T-helper 2 cell treated with Interferon-gamma antibody and Interleukin-4, amounts not matched to agents 100 ng/mL and 5 ng/mL, for 36 hours (primary cell): ENCODE results near the gene AMIGO2. TPM values are rescaled to one million over a fixed set of nuclear protein-coding genes. Genes with fewer than 3 reads are reported as not detected.

Source experiments
- intact Hi-C: fragments of 100-400 bp; cut with micrococcal nuclease; formaldehyde crosslinking; loops from one replicate; pipeline ENCODE4 v1.15.1; 2023
- total RNA-seq: library from RNA; stranded (reverse); gene quantifications from 2 replicates; pipeline ENCODE4 v1.2.3, GENCODE V29; 2022

AMIGO2 gene
- total RNA-seq, 1 donor from 2014 or later, result 5.3 TPM

DNA sequence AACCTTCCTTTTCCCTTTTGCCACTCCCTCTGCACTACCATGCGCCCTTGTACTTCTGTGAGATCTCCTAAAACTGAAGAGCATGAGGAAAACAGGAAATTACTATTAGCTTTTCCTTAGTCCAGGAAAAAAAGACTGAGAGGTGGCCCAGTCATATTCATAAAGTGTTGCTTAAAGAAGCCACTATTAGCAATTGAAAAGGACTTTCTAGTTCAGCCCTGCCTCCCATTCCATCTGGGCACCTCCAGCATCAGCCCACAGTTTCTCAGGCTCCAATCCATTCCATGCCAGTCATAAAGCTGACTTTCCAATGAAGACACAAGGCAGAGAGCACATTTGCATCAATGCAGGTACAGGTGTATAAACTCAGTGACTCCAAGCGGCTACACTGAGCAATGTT lies 19.9 kb upstream of the AMIGO2 start:
- intact Hi-C loops, result no loop called here

DNA sequence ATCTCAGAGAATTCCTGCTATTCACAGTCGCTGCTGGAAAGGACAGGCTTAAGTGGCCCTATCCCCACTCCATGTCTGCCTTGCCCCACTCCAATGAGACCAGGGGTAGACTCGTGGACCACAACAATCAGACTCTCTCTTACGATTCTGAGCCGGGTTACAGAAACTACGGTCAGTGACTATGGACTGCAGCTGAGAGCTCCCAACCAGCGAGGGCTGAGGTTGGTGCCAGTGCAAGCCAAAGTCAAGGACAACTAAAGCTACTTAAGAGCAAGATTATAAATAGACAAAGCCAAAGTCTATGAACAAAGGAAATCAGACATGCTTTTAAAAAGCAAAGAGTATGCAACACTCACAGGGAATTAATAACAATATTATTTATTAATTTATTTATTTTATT lies 18.3 kb upstream of the AMIGO2 start:
- intact Hi-C loops, result no loop called here

DNA sequence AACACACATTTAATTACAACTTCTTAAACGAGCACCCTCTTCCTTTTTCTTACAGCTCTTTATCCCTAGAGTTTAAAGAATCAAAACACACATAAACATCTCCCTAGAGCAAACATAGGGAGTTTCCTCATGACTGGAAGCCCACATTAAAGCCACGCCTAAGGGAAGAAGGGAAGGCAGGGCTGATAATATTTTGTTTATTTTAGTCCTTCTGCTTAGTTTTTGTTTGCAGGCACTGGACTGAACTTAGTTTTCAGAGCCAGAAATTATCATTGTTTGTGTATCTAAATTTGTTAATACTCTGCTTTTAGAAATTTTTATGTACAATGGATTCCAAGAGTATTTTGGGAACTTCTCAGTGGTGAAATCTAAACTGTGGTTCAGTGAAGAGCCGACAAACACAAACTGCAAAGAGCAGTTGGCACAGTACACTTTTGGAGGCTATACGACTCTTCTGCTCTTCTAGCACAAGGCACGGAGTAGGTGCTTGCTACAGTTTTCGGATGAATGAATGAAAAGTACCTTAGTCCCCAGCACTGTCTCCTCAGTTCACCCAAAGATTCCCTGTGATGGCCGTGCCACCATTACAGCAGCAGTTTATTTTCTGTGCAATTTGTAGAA lies 17.6 kb upstream of the AMIGO2 start:
- intact Hi-C loops, result no loop called here

DNA sequence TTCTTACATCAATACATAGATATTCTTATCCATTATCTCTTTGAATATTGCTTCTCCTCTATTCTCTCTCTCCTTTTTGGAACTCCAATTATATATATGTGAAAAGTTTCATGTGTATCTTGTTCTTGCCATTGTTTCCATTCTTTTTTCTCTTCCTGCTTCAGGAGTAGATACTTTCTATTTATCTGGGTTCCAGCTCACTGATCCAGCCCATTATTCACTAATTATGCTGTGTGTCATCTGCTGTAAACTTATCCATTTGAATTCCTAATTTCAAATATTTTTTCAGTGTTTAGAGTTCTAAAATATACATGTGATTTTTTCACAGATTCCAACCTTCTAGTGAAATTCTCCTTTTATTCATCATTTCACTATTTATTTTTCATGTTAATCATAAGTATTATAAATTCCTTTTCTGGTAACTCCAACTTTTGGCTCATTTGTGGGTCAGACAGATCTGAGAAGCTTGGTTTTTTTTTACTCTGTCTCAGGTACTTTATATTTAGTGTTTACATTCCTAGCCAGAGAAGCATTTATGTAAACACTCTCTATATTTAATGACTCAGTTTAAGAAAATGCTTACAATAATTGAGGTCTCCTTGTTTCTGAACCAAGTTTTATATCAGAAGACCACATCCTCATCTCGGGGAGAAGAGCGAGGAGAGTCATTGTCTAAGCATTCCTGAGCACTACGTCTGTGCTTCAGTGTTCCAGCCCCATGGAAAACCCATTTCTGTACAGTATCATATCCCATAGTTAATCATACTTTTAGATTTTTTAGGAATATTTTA lies 15.9 kb upstream of the AMIGO2 start:
- intact Hi-C loops, result no loop called here

DNA sequence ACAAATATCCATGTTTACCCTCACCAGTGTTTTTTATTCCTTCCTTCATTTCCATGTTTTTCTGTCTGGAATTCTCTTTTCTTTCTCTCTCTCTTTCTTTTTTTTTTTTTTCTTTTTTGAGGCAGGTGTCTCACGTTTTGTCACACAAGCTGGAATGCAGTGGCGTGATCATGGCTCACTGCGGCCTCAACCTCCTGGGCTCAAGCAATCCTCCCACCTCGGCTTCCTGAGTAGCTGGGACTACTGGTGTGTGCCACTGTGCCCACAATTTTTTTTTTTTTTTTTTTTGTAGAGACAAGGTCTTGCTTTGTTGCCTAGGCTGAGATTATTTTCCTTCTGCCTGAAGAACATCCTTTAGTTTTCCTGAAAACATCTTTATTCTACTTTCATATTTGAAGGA lies 15.0 kb upstream of the AMIGO2 start:
- intact Hi-C loops, result no loop called here

DNA sequence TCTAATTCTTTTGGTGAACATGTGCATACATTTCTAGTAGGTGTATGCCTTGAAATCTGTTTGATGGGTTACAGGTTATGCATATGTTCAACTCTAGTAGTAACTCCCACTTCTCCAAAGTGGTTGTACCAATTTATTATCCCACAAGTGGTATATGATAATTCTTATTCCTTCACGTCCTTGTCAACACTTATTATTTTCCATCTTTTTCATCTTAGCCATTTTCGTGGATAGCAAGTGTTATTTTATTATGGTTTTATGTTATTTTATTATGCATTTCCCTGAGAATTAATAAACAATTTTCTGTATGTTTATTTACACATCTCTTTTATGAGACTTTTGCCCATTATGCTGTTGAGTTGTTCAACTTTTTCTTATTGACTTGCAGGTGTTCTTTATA lies 11.2 kb upstream of the AMIGO2 start:
- intact Hi-C loops, result no loop called here

DNA sequence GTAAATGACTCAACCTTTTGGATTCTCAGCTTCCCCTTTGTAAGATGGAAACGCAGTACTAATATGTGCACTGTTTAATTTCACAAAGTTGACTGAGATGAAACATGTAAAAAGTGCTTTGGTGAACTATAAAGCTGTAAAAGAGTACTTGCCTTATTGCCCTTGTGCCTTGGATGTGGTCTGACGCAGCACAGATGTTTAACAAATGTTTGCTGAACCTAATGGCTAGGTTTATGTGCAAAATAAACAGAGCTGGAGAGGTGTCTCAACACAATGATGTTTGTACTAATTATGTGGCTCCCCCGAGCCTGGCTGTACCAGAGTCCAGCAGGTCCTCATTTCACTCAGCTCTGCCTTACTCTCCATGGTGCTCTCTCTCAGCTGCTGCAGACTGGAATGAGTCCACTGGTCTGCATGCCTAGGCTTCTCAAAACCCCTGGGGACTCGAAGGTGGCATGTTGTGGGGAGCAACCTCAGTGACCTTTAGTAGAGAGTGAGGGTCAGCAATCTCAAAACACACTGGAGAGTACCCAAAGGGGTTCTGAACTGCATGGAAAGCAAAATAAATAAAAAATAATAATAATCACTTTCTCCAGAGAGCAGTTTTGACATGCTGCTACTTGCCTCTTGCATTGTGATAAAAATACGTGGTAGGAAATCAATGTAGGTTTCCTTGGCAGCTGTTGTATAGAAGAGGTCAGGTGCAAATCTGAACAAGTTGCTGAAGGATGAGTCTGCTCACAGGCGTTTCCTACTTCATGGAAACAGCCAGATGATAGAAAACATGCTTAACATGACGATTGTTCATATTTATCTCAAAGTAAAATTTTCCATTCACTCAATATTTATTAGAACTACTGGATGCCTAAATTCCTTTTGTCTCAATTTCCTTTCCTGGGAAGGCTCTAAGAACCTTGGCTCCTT lies 8.5 kb upstream of the AMIGO2 start:
- intact Hi-C loops, result loop anchor here (10.0 kb wide), 1 partner anchor 617 kb away; the partner anchor contains the start of gene RPAP3

DNA sequence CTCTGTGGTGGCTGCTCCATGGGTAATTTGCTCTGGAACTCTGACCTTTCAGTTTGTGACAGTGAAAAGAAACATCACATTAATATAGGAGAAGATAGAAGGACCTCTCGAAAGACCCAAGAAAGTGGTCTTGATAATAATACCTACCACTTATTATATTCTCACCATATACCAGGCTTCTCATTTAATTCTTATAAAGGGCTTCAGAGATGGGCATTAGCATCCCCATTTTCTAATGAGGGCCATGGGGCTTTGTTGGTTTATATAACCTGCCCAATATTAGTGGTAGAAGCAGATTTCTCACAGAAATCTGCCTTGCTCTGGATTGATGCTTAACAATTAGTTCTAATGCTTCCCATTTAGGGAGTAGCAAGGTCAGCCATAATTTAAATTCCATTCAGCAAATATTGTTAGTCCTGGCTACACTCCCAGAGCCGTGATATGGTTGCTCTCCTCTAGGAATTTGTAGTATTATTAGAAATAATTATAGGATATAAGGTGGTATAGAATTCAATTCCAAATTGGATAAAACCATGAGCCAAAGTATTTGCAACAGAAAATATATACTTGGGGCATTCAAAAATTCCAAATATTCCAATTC lies 7.4 kb upstream of the AMIGO2 start:
- intact Hi-C loops, result loop anchor here (10.0 kb wide), 1 partner anchor 618 kb away; the partner anchor contains the start of gene RPAP3

DNA sequence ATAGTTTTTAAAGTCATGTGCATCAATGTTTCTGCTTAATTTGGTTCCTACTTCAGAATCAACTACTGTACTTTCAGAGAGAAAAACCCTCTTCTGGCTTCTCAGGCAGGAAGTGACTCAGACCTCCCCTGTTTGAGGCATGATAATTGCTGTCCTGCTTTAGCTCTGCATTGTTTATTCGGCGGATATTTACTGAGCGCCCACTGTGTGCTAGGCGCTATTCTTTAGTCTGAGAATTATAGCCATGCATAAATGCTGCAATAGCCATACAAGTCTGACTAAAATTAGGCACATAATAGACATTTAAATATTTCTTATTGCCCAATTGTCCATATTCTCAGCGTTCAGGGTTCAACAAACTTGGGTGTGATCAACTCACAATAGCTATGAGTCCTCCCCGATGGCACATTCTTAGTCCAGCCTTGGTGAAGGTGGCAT lies 6.1 kb upstream of the AMIGO2 start:
- intact Hi-C loops, result loop anchor here (10.0 kb wide), 1 partner anchor 619 kb away; the partner anchor contains the start of gene RPAP3

DNA sequence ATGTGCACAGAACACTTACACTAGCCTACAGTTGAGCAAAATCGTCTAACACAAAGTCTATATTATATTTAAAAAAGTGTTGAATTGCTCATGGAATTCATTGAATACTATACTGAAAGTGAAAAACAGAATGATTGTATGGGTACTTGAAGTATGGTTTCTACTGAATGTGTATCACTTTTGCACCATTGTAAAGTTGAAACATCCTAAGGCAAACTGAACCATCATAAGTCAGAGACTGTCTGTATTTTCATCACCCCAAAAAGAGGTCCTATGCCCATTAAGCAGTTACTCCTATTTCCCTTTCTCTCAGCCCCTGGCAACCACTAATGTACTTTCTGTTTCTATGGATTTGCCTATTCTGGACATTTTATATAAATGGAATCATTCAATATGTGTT lies 4.4 kb upstream of the AMIGO2 start:
- intact Hi-C loops, result loop anchor here (5.0 to 10.0 kb wide), 3 partner anchors 38 to 621 kb away; partner anchors contain the start of gene RPAP3

DNA sequence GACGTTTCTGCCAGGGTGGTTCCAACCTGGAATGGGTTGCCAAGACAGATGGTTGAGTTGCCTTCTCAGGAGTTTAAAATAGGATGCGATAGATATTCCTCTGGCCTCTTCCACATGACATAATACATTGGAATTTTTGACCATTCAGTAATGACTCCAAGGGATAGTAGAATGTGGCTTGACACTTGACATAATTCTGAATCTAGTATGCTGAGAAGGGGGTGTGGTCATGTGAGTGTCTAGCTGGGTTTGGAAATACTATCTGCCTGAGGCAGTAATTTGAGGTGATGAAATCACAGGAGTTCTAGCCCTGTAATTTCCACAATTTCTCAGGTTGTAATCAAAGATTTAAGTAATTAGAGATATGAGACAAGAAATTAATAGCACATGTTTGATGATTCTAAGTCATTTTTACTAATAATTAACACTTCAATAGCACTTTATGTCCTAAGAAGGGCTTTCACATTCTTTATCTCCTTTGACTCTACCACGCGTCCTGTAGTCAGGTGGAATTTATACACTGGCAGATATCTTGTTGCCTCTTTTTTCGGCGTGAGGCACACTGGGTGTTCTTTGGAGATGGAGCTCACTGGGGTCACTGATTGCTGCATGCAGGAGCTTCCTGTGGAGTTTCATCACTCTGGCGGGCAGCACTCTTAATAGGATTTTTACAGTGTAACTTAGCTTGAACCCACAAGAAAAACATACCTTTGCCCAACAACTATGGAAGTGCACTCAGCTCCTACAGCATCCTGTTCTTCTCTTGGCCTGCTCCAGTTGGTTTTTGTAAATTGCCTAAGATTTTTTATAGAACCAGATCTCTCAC lies 3.2 kb upstream of the AMIGO2 start:
- intact Hi-C loops, result loop anchor here (5.0 to 10.0 kb wide), 3 partner anchors 39 to 622 kb away; partner anchors contain the start of gene RPAP3

DNA sequence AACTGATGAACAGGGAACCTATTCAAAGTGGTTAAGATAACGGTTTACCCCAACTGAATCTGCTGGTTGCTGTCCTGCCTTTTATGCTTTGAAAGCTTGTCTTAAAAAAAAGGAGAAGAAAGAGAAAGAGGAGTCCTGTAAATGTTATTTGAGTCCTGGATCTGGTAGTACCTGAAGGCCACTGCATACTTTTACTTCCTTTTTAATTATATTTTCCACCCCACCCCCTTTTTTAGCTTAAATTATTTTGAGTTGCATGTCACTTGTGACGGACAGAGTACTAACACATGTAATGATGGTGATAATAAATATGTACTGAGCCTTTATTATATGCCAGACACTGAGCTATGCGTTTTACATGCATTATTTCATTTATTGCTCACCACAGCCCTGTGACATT lies 2.5 kb upstream of the AMIGO2 start:
- intact Hi-C loops, result loop anchor here (5.0 to 10.0 kb wide), 3 partner anchors 40 to 623 kb away; partner anchors contain the start of gene RPAP3

DNA sequence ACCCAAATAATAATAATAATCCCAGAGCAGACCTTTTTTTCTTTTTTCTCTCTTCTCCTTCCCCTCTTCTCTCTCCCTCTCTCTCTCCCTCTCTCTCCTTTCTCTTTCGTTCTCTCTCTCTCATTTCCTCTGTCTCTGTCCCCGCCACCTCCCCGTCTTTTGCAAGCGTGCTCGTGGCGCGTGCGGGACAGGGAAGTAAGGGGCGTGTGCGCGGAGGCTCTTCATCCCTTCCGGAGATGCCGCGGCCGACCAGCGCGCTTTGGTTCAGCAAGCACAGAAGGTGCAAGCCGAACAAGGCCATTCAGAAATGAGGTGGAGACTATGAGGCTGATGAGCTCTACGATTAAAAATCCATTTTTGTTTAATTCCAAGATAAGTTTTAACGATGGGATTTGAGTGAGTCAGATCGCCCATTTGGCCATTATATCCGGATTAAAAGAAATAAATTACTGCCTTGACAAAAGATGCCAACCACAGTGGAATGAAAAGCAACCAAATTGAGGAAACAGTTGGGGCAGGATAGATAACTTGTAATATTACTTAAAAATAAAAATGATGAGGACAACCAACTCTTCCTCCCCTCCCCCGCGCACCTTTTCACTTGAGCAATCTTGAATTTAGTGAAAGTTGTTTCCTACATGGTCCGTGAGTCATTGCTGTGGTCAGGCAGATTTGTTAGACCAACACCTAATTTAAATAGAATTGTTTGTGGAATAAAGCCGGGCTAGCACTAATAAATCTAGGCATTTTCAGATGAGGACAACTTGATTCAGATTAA lies 1.2 kb upstream of the AMIGO2 start:
- intact Hi-C loops, result loop anchor here (1.0 to 10.0 kb wide), 4 partner anchors 41 to 624 kb away; partner anchors contain the start of gene RPAP3

DNA sequence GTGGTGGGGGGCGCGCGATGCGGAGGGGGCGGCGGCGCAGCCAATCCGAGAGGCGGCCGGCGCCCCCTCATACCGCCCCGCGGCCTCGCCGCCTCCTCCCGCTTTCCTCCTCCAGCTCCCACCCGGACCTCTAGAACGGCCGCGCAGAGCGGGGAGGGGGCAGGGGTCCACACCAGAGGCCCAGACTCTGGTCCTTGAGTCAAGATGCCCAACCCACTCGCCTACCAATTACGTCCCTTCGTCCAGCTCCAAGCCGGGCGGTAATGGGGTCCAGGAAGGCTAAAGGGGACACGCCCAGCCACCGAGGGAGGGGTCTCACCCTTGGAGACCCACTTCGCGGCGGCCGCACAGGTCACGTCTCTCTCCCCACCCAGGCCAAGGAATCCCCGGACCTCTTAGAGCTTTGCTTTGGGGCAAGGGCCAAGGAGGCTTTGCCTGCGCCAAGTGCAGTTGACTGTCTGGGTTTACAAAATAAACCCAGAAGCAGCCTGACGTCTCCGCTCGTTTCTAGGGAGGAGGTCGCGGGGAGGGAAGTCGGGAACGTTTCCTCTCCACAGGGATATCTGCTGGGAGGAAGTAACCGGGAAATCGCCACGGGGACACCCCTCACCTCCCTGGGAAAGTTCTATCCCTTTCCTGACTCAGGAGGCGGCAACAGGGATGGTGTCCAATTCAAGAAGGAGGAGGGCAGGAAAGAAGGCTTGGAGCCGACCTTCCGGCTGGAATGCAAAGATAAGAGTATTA lies 394 bp upstream of the AMIGO2 start:
- intact Hi-C loops, result loop anchor here (1.0 to 10.0 kb wide), 6 partner anchors 42 to 625 kb away; partner anchors contain the start of gene RPAP3

DNA sequence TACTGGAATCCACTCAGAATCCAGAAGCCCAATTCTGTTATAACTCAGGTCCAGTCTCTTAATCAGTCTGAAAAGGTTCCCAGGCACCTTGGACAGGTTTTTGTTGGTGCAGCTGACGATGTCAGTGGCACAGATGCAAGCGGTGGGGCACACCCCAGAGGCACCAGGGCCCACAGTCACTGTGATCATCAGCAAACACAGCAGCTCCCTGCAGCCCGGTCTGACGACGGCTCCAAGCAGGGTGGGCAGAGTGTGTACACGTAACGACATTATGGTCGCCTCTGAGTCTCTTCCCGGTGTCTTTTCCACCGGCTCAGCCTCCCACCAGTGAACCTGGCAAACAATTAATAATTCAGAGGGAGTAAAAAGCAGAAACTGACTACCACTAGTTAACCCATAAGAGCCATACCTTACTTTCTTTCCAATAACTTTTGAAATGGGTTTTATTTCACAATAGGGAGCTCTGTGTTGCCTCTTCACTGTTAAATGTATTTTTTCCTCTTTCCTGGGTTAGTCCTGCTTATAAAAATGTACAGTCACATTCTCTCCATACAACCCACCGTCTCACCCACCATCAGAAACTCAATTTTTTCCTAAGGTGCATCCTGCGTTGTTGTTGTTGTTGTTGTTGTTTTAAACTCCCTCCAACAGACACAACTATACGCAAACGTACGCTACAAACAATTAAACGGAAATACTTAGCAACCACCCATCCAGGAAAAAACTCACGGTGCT lies 859 bp downstream of the AMIGO2 start:
- intact Hi-C loops, result loop anchor here (1.0 to 2.0 kb wide), 2 partner anchors 228 to 318 kb away; no protein-coding TSS in a partner anchor

DNA sequence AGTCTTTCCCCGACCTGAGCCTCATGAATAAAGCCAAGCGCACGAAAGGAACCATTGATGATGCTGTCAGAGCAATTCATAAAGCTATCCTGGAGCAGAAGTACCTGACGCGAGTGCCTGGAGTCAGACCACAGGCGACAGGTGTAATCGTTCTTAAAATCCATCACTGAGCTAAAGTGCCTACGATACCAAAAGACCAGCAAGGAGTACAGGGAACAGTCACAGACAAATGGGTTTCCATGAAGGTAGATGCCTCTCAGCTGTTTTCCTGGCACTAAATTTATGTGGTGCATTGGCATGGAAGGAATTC lies 1.7 kb downstream of the AMIGO2 start:
- intact Hi-C loops, result loop anchor here (2.0 kb wide), 1 partner anchor 229 kb away; no protein-coding TSS in a partner anchor

DNA sequence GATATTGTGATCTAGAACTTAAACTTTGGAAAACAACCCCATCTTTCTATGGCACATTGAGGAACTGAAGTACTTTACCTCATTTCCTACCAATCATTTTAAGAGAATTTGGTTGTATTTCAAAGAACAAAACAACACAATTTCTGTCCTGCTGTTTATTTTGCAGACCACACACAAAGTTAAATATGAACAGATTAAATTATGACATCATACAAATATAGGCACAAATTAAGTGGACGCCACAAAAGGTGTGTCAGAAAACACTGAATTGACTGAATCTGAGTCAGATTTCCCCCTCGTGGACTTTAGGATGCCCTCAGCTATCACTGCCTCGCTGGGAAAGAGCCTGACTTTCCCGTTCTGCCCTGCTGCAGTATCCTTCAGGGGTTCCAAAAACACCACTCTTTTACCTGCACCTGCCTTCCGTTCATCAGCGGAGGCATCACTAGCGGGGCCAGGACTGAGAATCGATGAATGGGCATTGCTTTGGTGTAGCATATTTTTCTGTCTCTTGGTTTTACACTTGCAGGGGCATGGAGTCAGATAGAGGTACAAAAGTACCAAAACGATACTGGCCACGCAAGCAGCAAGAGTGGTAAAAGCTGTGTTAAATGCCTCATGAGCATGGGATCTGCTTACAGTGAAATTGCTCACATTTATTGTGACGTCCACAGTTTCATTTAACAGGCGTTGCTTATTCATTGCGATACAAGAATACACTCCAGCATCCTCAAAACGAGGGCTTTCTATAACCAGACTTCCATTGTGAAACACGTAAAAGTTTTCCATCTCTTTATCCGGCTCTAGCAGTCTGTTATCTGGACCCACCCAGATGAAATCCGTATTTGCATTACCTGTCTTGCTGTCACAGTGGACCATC lies 2.3 kb downstream of the AMIGO2 start:
- intact Hi-C loops, result loop anchor here (2.0 kb wide), 1 partner anchor 229 kb away; no protein-coding TSS in a partner anchor
